Peyer's patch (tissue), 4 donors: Measurements from ENCODE around the gene CCDC167.
A peak's percentile ranks its signal among the peaks of the same experiment; 100 is the strongest.

ENCODE experiments used
- POLR2A ChIP-seq, 2 donors: fragments of 450-650 bp; IDR thresholded peaks; one replicate each; pipeline ENCODE4 v1.5.1; 2017; ENCODE audit warnings: antibody characterized with exemption in 2 of 2, mild to moderate bottlenecking in 2 of 2, moderate library complexity in 2 of 2
- TF ChIP-seq, protein P1 (sequence below), 6 experiments: fragments of 450-650 bp in 4 of 6; fragments of 200-600 bp in 2 of 6; sonication (generic) in 1 of 6; IDR thresholded peaks; one replicate each; pipeline ENCODE4 v1.5.1; 2017 to 2019; ENCODE audit warnings: antibody characterized with exemption in 6 of 6, mild to moderate bottlenecking in 3 of 6, moderate library complexity in 1 of 6

DNA sequence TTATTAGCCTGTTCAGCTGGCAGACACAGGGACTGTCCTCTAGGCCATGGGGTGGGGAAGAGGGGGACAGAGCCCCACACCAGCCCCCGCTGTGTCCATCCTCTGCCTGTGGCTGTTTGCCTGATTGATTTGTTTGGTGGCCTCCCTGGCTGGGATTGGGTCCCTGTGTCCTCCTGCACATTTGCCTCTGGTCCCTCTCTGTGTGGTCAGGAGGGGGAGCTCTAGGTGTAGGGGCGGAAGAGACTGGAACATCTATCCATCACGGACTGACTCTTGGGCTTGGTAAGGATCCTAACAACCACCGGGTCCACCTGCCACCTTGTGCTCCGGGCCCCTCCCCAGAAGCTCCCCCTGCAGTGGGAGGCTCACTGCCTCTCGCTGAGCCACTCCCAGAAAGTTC, 38.4 kb upstream of the CCDC167 start:
- TF ChIP-seq, protein P1, sequence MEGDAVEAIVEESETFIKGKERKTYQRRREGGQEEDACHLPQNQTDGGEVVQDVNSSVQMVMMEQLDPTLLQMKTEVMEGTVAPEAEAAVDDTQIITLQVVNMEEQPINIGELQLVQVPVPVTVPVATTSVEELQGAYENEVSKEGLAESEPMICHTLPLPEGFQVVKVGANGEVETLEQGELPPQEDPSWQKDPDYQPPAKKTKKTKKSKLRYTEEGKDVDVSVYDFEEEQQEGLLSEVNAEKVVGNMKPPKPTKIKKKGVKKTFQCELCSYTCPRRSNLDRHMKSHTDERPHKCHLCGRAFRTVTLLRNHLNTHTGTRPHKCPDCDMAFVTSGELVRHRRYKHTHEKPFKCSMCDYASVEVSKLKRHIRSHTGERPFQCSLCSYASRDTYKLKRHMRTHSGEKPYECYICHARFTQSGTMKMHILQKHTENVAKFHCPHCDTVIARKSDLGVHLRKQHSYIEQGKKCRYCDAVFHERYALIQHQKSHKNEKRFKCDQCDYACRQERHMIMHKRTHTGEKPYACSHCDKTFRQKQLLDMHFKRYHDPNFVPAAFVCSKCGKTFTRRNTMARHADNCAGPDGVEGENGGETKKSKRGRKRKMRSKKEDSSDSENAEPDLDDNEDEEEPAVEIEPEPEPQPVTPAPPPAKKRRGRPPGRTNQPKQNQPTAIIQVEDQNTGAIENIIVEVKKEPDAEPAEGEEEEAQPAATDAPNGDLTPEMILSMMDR (IDR thresholded peaks at IDR 0.05), result peak in 3 of 6 experiments; percentile 5 to 21 (median 19)
- no peak for TF ChIP-seq POLR2A (IDR thresholded peaks at IDR 0.05)
